HepG2 (cell line): ENCODE data around the gene PRPSAP2. TPM values are rescaled to one million over a fixed set of nuclear protein-coding genes. Genes with fewer than 3 reads are reported as not detected.

ENCODE experiments used
- ATAC-seq: fragments of 200-7000 bp; cut with Tn5 transposase; 3 replicates; pipeline ENCODE4 v1.9.1; 2020; ENCODE audit warnings: mild to moderate bottlenecking, moderate library complexity
- BruUV-seq: library from RNA; stranded (reverse); fragments of 400-500 nt; replicated peaks from 2 replicates; lab custom pipeline; 2021; lab: Mats Ljungman, UMichigan
- CTCF ChIA-PET: fragments of 300-600 bp; formaldehyde crosslinking; extraction: SDS; loops from one replicate; lab custom pipeline; 2021; ENCODE audit warnings: low total read pairs, inconsistent platforms, low intra/inter-chr PET ratio; lab: Yijun Ruan, JAX
- POLR2A ChIA-PET: fragments of 350-600 bp; sonication (Branson Sonifier 250); formaldehyde crosslinking; loops from one replicate; lab custom pipeline; 2020; ENCODE audit warnings: antibody characterized with exemption, inconsistent platforms; lab: Yijun Ruan, JAX
- DNase-seq: peaks from one replicate; pipeline ENCODE4 v3.0.0-alpha.2; 2015; ENCODE audit warnings: low spot score
- FAIRE-seq: peaks from 3 replicates; lab custom pipeline; 2011; peaks lifted over from hg19 to GRCh38; lab: Jason Lieb, UNC
- H2AFZ ChIP-seq: one replicate; pipeline ENCODE4 v1.6.1; 2011; ENCODE audit warnings: low read length, inconsistent platforms
- H3K27ac ChIP-seq: fragments of 300-600 bp; 3 replicates; pipeline ENCODE4 v1.8.0; 2011; ENCODE audit warnings: mixed run types, mild to moderate bottlenecking, mixed read lengths, low read length, inconsistent platforms; ENCODE audit not compliant: insufficient read depth; ENCODE audit errors: extremely low read length
- H3K27me3 ChIP-seq, 2 experiments: fragments of 200-600 bp in 1 of 2; 2 replicates in 1 of 2; 3 replicates in 1 of 2; pipeline versions ENCODE4 v1.6.0 to v1.8.0; 2011; ENCODE audit warnings: low read length in 2 of 2, mild to moderate bottlenecking in 2 of 2, moderate library complexity in 2 of 2, inconsistent platforms in 1 of 2; ENCODE audit not compliant: insufficient read depth in 2 of 2, control insufficient read depth in 1 of 2
- H3K36me3 ChIP-seq, 2 experiments: fragments of 200-600 bp in 1 of 2; replicated peaks in 1 of 2; 2 replicates in 1 of 2; 3 replicates in 1 of 2; pipeline versions ENCODE4 v1.5.1 to v1.8.0; 2011; ENCODE audit warnings: low read length in 2 of 2, inconsistent platforms in 1 of 2; ENCODE audit not compliant: insufficient read depth in 2 of 2, control insufficient read depth in 1 of 2
- H3K4me1 ChIP-seq: 2 replicates; pipeline ENCODE4 v1.5.1; 2012; ENCODE audit warnings: low read length, inconsistent platforms; ENCODE audit not compliant: insufficient read depth
- H3K4me2 ChIP-seq: 2 replicates; pipeline ENCODE4 v1.6.0; 2011; ENCODE audit warnings: low read depth, low read length, inconsistent platforms
- H3K4me3 ChIP-seq, 3 experiments: fragments of 200-600 bp in 1 of 3; sonication (generic), shearing (Covaris generic) in 1 of 3; replicated peaks in 1 of 3; 2 replicates each; pipeline ENCODE4 v1.5.1; 2011 to 2016; ENCODE audit warnings: low read length in 3 of 3, inconsistent platforms in 2 of 3, low read depth in 2 of 3, mild to moderate bottlenecking in 2 of 3, control low read depth in 1 of 3, mixed read lengths in 1 of 3; ENCODE audit not compliant: insufficient read depth in 1 of 3
- H3K79me2 ChIP-seq: one replicate; pipeline ENCODE4 v1.6.1; 2011; ENCODE audit warnings: low read length, inconsistent platforms; ENCODE audit not compliant: insufficient read depth
- H3K9ac ChIP-seq: 2 replicates; pipeline ENCODE4 v1.6.0; 2011; ENCODE audit warnings: mild to moderate bottlenecking, low read depth, low read length, inconsistent platforms; ENCODE audit not compliant: insufficient read depth
- H3K9me3 ChIP-seq: 2 replicates; pipeline ENCODE4 v1.5.1; 2012; ENCODE audit warnings: mild to moderate bottlenecking, low read length
- H4K20me1 ChIP-seq: 2 replicates; pipeline ENCODE4 v1.6.0; 2011; ENCODE audit warnings: inconsistent platforms, mild to moderate bottlenecking, low read length, moderate library complexity; ENCODE audit not compliant: insufficient read depth
- ARNT ChIP-seq: fragments of 450-650 bp; IDR thresholded peaks from 2 replicates; pipeline ENCODE4 v1.6.1; 2017
- BHLHE40 ChIP-seq: IDR thresholded peaks from 2 replicates; pipeline ENCODE4 v1.6.1; 2011; ENCODE audit warnings: low read length, improper control_type of control experiment
- CBX2 ChIP-seq, 2 experiments: fragments of 200-600 bp in 1 of 2; sonication (generic); formaldehyde crosslinking in 1 of 2; IDR thresholded peaks; 2 replicates each; pipeline versions ENCODE4 v1.7.0 to v1.8.1; 2018 to 2022; ENCODE audit warnings: low read depth in 2 of 2, low read length in 1 of 2, mild to moderate bottlenecking in 1 of 2, missing genetic modification reagents in 1 of 2
- CREB1 ChIP-seq, 2 experiments: fragments of 450-650 bp in 1 of 2; IDR thresholded peaks; 2 replicates each; pipeline ENCODE4 v1.6.1; 2016 to 2017; ENCODE audit warnings: control low read depth in 1 of 2, mild to moderate bottlenecking in 1 of 2, missing compliant biosample characterization in 1 of 2, missing genetic modification characterization in 1 of 2
- NCOA1 ChIP-seq: sonication (generic); formaldehyde crosslinking; IDR thresholded peaks from 2 replicates; pipeline ENCODE4 v1.9.0; 2021; ENCODE audit warnings: missing genetic modification reagents
- RXRB ChIP-seq: IDR thresholded peaks from 2 replicates; pipeline ENCODE4 v1.6.1; 2016; ENCODE audit warnings: borderline replicate concordance, missing genetic modification reagents, missing compliant biosample characterization
- SNAPC2 ChIP-seq: sonication (generic); formaldehyde crosslinking; IDR thresholded peaks from 2 replicates; pipeline ENCODE4 v1.8.1; 2022; ENCODE audit warnings: mild to moderate bottlenecking, missing genetic modification reagents
- SRSF1 ChIP-seq: fragments of 200-400 bp; formaldehyde crosslinking; optimal IDR thresholded peaks from 2 replicates; pipeline ENCODE3; 2017; ENCODE audit warnings: mild to moderate bottlenecking, low read depth, low read length, moderate library complexity
- ZBTB38 ChIP-seq: sonication (generic); formaldehyde crosslinking; IDR thresholded peaks from 2 replicates; pipeline ENCODE4 v1.5.1; 2020; ENCODE audit warnings: mild to moderate bottlenecking, missing genetic modification reagents
- ZNF230 ChIP-seq: sonication (generic); formaldehyde crosslinking; IDR thresholded peaks from 2 replicates; pipeline ENCODE4 v1.4.0; 2020; ENCODE audit warnings: mild to moderate bottlenecking, missing genetic modification reagents
- ZNF768 ChIP-seq: sonication (generic); formaldehyde crosslinking; IDR thresholded peaks from 2 replicates; pipeline ENCODE4 v1.4.0; 2020; ENCODE audit warnings: missing genetic modification reagents
- ZNF891 ChIP-seq: sonication (generic); formaldehyde crosslinking; IDR thresholded peaks from 2 replicates; pipeline ENCODE4 v1.5.0; 2020; ENCODE audit warnings: mild to moderate bottlenecking, missing genetic modification reagents
- WGBS: methylation state at CpG from one replicate; pipeline ENCODE4 v1.1.6; 2017; ENCODE audit warnings: low lambda C conversion rate; 5-methylcytosine and 5-hydroxymethylcytosine counted together
- in situ Hi-C: cut with HindIII; loops from 2 replicates; pipeline ENCODE4 v1.10.0; 2017; ENCODE audit warnings: low pct_unique_long_range_greater_than_20kb; ENCODE audit not compliant: extremely low pct_ligation_motif_present
- intact Hi-C: fragments of 100-400 bp; cut with micrococcal nuclease; formaldehyde crosslinking; loops from one replicate; pipeline ENCODE4 v1.10.0; 2022; ENCODE audit not compliant: unreplicated experiment
- polyA plus RNA-seq, 8 experiments: library from polyadenylated mRNA; depleted of rRNA in 3 of 8; stranded (reverse) in 7 of 8; unstranded in 1 of 8; fragments of >200 nt; fragmentation: Illumina TruSeq in 4 of 8; extraction: Trizol in 4 of 8; gene quantifications; 2 replicates each; pipeline versions ENCODE4 v1.2.1 to v1.2.3, GENCODE V29; 2011 to 2016; ENCODE audit warnings: low read depth in 4 of 8, missing spikeins in 1 of 8, mixed read lengths in 1 of 8; ENCODE audit not compliant: insufficient read depth in 1 of 8
- total RNA-seq, 5 experiments: library from RNA; depleted of rRNA; stranded (reverse); fragments of >200 nt; fragmentation: Illumina TruSeq; extraction: Trizol; gene quantifications; 2 replicates each; pipeline ENCODE4 v1.2.3, GENCODE V29; 2016; ENCODE audit warnings: low read depth in 1 of 5
- TF ChIP-seq, protein P1 (sequence below): sonication (generic); formaldehyde crosslinking; IDR thresholded peaks from 2 replicates; pipeline ENCODE4 v1.5.0; 2020; ENCODE audit warnings: missing genetic modification reagents, mild to moderate bottlenecking, borderline replicate concordance
- TF ChIP-seq, protein P2 (sequence below): sonication (generic); formaldehyde crosslinking; IDR thresholded peaks from 2 replicates; pipeline ENCODE4 v1.4.0; 2020; ENCODE audit warnings: missing genetic modification reagents
- TF ChIP-seq, protein P3 (sequence below), 2 experiments: sonication (generic) in 1 of 2; formaldehyde crosslinking in 1 of 2; IDR thresholded peaks; 2 replicates each; pipeline versions ENCODE4 v1.5.1 to v1.6.1; 2011 to 2020; ENCODE audit warnings: borderline replicate concordance in 1 of 2, low read depth in 1 of 2, low read length in 1 of 2, mild to moderate bottlenecking in 1 of 2, missing genetic modification reagents in 1 of 2, moderate library complexity in 1 of 2
- TF ChIP-seq, protein P4 (sequence below): sonication (generic); formaldehyde crosslinking; IDR thresholded peaks from 2 replicates; pipeline ENCODE4 v1.4.0; 2020; ENCODE audit warnings: missing genetic modification reagents, borderline replicate concordance

PRPSAP2 gene
- total and polyA plus RNA-seq, 2 of the 13 experiments (the other 11 are each of a cell fraction or from before 2014, with no cell fraction given), result 34.0 to 58.9 TPM

DNA sequence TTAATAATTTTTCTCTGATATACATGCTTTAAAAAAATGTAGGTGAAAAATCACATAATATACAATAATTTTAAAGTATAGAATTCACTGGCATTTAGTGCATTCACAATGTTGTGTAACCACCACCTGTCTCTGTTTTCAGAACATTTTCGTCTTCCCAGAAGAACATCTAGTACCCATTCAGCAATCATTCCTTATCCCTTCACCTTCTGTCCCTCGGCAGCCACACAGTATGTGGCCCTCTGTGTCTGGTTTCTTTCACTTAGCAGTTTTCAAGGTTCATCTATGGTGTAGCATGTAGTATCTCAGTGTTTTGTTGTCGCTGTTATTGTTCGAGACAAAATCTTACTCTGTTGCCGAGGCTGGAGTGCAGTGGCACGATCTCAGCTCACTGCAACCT, 33.6 kb downstream of the PRPSAP2 start (continued):
- TF ChIP-seq RXRB (CRISPR knock-in tag) (no peak), ZBTB38 (CRISPR knock-in tag) (no peak)
- TF ChIP-seq, all 625 proteins: peak for 0

DNA sequence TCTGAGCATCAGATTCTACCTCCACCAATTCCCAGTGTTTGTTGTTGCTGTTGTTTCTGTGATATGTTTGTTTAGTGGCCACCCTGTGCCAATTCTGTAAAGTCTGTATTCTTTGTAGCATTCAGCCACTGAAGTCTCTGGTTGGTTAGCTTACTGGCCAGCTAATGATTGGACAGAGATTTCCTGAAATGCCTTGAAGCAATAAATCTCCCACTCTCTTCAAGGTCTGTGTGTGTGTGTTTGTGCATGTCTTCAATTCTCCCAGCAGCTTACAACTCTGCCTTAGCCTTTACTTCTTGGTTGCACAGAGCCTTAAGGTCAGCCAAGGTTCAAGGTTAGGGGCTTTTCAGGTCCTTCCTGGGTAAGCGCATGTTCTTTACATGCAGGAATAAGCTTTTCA, 38.2 kb downstream of the PRPSAP2 start:
- intact Hi-C loops, result no loop called here
- Histone ChIP-seq H3K4me2 (no peak overlapping the region), H3K27me3 (no peaks in the 10 kb centered on the region), H3K27ac (no peak overlapping the region), H3K36me3 (peaks cover 3 to 18% of the 10 kb centered on the region in 2 experiments; a peak in 3 of 5 replicates), H4K20me1 (no peaks in the 10 kb centered on the region), H3K79me2 (peaks cover 2% of the 10 kb centered on the region), H3K4me1 (peaks cover 13% of the 10 kb centered on the region), H3K9ac (no peak overlapping the region), H3K9me3 (no peaks in the 10 kb centered on the region), H3K4me3 (no peak overlapping the region), H2AFZ (no peak overlapping the region)
- DNase-seq (no peak), FAIRE-seq (no peak), ATAC-seq (no peak)
- in situ Hi-C loops, result no loop called here
- POLR2A ChIA-PET, result no interaction called here
- BruUV-seq, result no TSS peak
- WGBS, result 92% methylated on average over 1 of the region's 1 CpG
- CTCF ChIA-PET, result no interaction called here
- TF ChIP-seq, protein P1, sequence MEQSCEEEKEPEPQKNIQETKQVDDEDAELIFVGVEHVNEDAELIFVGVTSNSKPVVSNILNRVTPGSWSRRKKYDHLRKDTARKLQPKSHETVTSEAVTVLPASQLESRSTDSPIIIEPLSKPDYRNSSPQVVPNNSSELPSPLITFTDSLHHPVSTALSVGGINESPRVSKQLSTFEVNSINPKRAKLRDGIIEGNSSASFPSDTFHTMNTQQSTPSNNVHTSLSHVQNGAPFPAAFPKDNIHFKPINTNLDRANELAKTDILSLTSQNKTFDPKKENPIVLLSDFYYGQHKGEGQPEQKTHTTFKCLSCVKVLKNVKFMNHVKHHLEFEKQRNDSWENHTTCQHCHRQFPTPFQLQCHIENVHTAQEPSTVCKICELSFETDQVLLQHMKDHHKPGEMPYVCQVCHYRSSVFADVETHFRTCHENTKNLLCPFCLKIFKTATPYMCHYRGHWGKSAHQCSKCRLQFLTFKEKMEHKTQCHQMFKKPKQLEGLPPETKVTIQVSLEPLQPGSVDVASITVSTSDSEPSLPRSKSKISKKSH (CRISPR knock-in tag), result no peak
- no peak for TF ChIP-seq BHLHE40
- no peak for TF ChIP-seq CBX2 (IDR thresholded peaks at IDR 0.05; ENCODE audit: low read depth, low read length)
- TF ChIP-seq CBX2 (CRISPR knock-in tag; IDR thresholded peaks at IDR 0.05; ENCODE audit: low read depth), result no peak
- TF ChIP-seq CREB1 (IDR thresholded peaks at IDR 0.05), result no peak
- no peak for TF ChIP-seq CREB1 (CRISPR knock-in tag; IDR thresholded peaks at IDR 0.05)
- TF ChIP-seq ZNF768 (CRISPR knock-in tag), result no peak
- TF ChIP-seq ARNT, result no peak
- no peak for TF ChIP-seq SNAPC2
- TF ChIP-seq, protein P2, sequence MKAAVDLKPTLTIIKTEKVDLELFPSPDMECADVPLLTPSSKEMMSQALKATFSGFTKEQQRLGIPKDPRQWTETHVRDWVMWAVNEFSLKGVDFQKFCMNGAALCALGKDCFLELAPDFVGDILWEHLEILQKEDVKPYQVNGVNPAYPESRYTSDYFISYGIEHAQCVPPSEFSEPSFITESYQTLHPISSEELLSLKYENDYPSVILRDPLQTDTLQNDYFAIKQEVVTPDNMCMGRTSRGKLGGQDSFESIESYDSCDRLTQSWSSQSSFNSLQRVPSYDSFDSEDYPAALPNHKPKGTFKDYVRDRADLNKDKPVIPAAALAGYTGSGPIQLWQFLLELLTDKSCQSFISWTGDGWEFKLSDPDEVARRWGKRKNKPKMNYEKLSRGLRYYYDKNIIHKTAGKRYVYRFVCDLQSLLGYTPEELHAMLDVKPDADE (CRISPR knock-in tag), result no peak
- no peak for TF ChIP-seq NCOA1 (CRISPR knock-in tag)
- TF ChIP-seq ZNF891 (CRISPR knock-in tag), result no peak
- no peak for TF ChIP-seq SRSF1
- TF ChIP-seq, protein P3, sequence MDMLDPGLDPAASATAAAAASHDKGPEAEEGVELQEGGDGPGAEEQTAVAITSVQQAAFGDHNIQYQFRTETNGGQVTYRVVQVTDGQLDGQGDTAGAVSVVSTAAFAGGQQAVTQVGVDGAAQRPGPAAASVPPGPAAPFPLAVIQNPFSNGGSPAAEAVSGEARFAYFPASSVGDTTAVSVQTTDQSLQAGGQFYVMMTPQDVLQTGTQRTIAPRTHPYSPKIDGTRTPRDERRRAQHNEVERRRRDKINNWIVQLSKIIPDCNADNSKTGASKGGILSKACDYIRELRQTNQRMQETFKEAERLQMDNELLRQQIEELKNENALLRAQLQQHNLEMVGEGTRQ (IDR thresholded peaks at IDR 0.05; ENCODE audit: low read depth, low read length), result no peak
- TF ChIP-seq, protein P3 (CRISPR knock-in tag; IDR thresholded peaks at IDR 0.05; ENCODE audit: borderline replicate concordance), result no peak
- TF ChIP-seq, protein P4, sequence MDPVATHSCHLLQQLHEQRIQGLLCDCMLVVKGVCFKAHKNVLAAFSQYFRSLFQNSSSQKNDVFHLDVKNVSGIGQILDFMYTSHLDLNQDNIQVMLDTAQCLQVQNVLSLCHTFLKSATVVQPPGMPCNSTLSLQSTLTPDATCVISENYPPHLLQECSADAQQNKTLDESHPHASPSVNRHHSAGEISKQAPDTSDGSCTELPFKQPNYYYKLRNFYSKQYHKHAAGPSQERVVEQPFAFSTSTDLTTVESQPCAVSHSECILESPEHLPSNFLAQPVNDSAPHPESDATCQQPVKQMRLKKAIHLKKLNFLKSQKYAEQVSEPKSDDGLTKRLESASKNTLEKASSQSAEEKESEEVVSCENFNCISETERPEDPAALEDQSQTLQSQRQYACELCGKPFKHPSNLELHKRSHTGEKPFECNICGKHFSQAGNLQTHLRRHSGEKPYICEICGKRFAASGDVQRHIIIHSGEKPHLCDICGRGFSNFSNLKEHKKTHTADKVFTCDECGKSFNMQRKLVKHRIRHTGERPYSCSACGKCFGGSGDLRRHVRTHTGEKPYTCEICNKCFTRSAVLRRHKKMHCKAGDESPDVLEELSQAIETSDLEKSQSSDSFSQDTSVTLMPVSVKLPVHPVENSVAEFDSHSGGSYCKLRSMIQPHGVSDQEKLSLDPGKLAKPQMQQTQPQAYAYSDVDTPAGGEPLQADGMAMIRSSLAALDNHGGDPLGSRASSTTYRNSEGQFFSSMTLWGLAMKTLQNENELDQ (CRISPR knock-in tag), result no peak
- TF ChIP-seq ZNF230 (CRISPR knock-in tag), result no peak
